Adrenal gland (tissue), 12 donors: ENCODE measurements around the gene C3. TPM values are rescaled to one million over a fixed set of nuclear protein-coding genes. Genes with fewer than 3 reads are reported as not detected.
"Not testable (repeated sequence)": the region's sequence is repeated elsewhere in the genome, so short reads cannot be mapped to it uniquely, and the experiment has no call there.

Experiments used
- DNase-seq, 7 donors: peaks; one replicate each; pipeline ENCODE4 v3.0.0-alpha.2; 2019 to 2020
- H3K27ac ChIP-seq, 5 donors: fragments of 200-600 bp; sonication (generic) in 4 of 5; 1 replicate in 3 of 5; 2 replicates in 2 of 5; pipeline versions ENCODE4 v1.5.1 to v1.8.0; 2016 to 2020; ENCODE audit warnings: mild to moderate bottlenecking in 1 of 5
- H3K27me3 ChIP-seq: fragments of 200-600 bp; 2 replicates; pipeline ENCODE4 v1.8.0; 2021
- H3K36me3 ChIP-seq, 2 donors: fragments of 200-600 bp; replicated peaks in 1 of 2; 1 replicate in 1 of 2; 2 replicates in 1 of 2; pipeline versions ENCODE4 v1.5.1 to v1.8.0; 2018 to 2022
- H3K4me1 ChIP-seq, 2 donors: fragments of 200-600 bp; replicated peaks in 1 of 2; 1 replicate in 1 of 2; 2 replicates in 1 of 2; pipeline versions ENCODE4 v1.5.1 to v1.8.0; 2018 to 2021
- H3K4me3 ChIP-seq, 4 donors: fragments of 200-600 bp; sonication (generic) in 3 of 4; one replicate each; pipeline ENCODE4 v1.5.1; 2016 to 2018
- H3K9me3 ChIP-seq, 3 donors: fragments of 200-600 bp; sonication (generic) in 1 of 3; replicated peaks in 1 of 3; 1 replicate in 2 of 3; 2 replicates in 1 of 3; pipeline versions ENCODE4 v1.5.1 to v1.8.0; 2016 to 2021
- POLR2A ChIP-seq, 2 donors: fragments of 450-650 bp; IDR thresholded peaks; one replicate each; pipeline ENCODE4 v1.6.1; 2017; ENCODE audit warnings: antibody characterized with exemption in 2 of 2, mild to moderate bottlenecking in 2 of 2, moderate library complexity in 1 of 2
- WGBS, 4 donors: extraction: QIAGEN DNeasy Blood & Tissue Kit in 2 of 4; methylation state at CpG; one replicate each; pipeline versions ENCODE4 v1.1.5 to v1.1.7; 2013 to 2017; 5-methylcytosine and 5-hydroxymethylcytosine counted together
- intact Hi-C, 2 donors: fragments of 100-400 bp; cut with DNase I; formaldehyde crosslinking; loops; one replicate each; pipeline versions ENCODE4 v1.14.1 to v1.15.0; 2022 to 2023
- polyA plus RNA-seq, 3 donors: library from polyadenylated mRNA; stranded (reverse); fragments of 200-250 nt in 2 of 3; fragments of 350-450 nt in 1 of 3; fragmentation: Illumina TruSeq in 1 of 3; extraction: RNeasy Lipid Tissue Mini Kit (QIAGEN cat#74804) in 1 of 3; gene quantifications; one replicate each; pipeline ENCODE4 v1.2.3, GENCODE V29; 2013 to 2014
- total RNA-seq, 9 donors: library from RNA; depleted of rRNA in 4 of 9; stranded (reverse); fragments of >200 nt in 4 of 9; fragments of 120-200 nt in 1 of 9; fragmentation: NEBNext Ultra II Directional in 1 of 9; extraction: Animal tissue kit (Norgen Biotek cat#: 25700) in 1 of 9; gene quantifications; one replicate each; pipeline versions ENCODE4 v1.1.0 to v1.2.4, GENCODE V29; 2013 to 2023
- TF ChIP-seq, protein P1 (sequence below), 6 experiments: fragments of 450-650 bp in 4 of 6; fragments of 200-600 bp in 2 of 6; sonication (generic) in 1 of 6; IDR thresholded peaks; 1 replicate in 5 of 6; 2 replicates in 1 of 6; pipeline versions ENCODE4 v1.5.1 to v1.8.0; 2016 to 2021; ENCODE audit warnings: antibody characterized with exemption in 6 of 6, mild to moderate bottlenecking in 2 of 6, moderate library complexity in 1 of 6
- donor health status: healthy with polysubstance abuse.
- donor health status: Bipolar disorder and iron deficiency.
- donor health status: DM: yes; HTN: yes; CAD: no.
- donor health status: DM: no; HTN: no; CAD: no.
- donor health status: DM: no; HTN: no; CAD: no.
- donor health status: DM: yes; HTN: yes; CAD: no.

Gene C3
- total and polyA plus RNA-seq, 12 donors = 2.4 to 5,179 (median 2,192) TPM

DNA sequence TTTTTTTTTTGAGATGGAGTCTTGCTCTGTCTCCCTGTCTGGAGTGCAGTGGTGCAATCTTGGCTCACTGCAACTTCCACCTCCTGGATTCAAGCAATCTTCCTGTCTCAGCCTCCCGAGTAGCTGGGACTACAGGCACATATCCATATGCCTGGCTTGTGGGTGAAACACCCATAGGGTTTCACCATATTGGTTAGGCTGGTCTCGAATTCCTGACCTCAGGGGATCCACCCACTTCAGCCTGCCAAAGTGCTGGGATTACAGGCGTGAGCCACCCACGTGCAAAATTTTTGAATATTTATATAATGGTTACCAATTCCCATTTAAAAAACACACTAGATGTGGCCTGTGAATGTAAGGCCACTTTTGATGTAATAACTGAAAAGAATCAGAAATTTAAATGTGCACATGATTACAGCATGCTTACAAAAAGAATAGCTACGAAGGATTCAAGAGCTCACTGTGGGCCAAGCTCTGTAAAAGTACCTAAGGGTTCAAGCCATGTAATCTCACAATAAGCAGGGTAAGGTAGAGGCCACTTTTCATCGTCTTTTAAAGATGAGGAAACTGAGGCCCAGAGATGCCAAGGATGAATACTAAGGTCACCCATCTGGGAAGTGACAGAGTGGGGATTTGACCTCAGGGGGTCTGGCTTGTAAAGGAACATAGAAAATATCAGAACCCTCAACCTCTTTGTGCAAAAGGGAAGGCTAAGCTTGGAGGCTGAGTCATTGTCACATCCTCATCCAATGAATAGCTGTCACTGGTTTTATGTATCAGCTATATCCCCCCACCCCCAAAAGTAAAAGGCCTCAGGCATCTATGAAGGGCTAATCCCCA lies 68.3 kb downstream of the C3 start:
- H3K4me3 ChIP-seq = no peak overlapping the region

GRCh38 chr19:6649185-6649584 lies 71.3 kb downstream of the C3 start:
- WGBS, 4 donors = 47 to 57% (median 55%) methylated on average over 2 of the region's 2 CpGs
- intact Hi-C loops = no loop called here

More for the DNA sequence above, 68.3 kb downstream of the C3 start:
- Histone ChIP-seq H3K9me3 (no peaks in the 10 kb centered on the region), H3K27me3 (no peaks in the 10 kb centered on the region), H3K4me1 (no peaks in the 10 kb centered on the region), H3K27ac (no peak overlapping the region), H3K36me3 (no peaks in the 10 kb centered on the region)
- no peak for DNase-seq
- intact Hi-C loops = no loop called here
- 64 to 84% (median 69%) methylated on average over 6 of the region's 6 CpGs for WGBS, 4 donors
- no peak for TF ChIP-seq POLR2A (IDR thresholded peaks at IDR 0.05)
- TF ChIP-seq, protein P1, sequence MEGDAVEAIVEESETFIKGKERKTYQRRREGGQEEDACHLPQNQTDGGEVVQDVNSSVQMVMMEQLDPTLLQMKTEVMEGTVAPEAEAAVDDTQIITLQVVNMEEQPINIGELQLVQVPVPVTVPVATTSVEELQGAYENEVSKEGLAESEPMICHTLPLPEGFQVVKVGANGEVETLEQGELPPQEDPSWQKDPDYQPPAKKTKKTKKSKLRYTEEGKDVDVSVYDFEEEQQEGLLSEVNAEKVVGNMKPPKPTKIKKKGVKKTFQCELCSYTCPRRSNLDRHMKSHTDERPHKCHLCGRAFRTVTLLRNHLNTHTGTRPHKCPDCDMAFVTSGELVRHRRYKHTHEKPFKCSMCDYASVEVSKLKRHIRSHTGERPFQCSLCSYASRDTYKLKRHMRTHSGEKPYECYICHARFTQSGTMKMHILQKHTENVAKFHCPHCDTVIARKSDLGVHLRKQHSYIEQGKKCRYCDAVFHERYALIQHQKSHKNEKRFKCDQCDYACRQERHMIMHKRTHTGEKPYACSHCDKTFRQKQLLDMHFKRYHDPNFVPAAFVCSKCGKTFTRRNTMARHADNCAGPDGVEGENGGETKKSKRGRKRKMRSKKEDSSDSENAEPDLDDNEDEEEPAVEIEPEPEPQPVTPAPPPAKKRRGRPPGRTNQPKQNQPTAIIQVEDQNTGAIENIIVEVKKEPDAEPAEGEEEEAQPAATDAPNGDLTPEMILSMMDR (IDR thresholded peaks at IDR 0.05) = no peak

DNA sequence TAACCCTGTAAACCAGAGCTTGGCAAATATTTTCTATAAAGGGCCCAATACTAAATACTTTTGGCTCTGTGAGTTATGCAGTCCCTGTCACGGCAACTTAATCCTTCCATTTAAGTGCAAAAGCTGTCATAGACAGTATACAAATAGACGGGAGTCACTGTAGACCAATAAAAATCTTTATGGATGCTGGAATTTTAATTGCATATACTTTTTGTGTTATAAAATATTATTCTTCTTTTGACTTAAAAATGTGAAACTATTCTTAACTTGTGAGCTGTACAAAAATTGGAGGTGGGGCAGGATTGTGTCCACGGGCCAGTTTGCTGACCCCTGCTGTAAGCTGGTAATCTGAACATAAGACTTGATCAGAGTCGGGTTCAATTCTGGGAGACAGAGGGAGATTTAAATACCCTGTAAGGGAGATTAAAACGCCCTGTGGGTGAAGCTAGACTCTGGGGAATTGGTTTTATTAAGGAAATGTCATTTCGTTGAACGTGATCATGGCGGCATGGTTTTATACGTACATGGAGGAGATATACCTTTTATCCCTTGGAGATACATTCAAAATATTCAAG lies 72.2 kb downstream of the C3 start:
- H3K36me3 ChIP-seq = no peaks in the 10 kb centered on the region
- intact Hi-C loops = no loop called here
- H3K27me3 ChIP-seq = peaks cover 14% of the 10 kb centered on the region
- H3K4me3 ChIP-seq = no peak overlapping the region
- no peak overlapping the region for H3K27ac ChIP-seq
- no peak for DNase-seq
- WGBS, 4 donors = 80 to 88% (median 82%) methylated on average over 9 of the region's 9 CpGs
- no peaks in the 10 kb centered on the region for H3K9me3 ChIP-seq
- TF ChIP-seq POLR2A (IDR thresholded peaks at IDR 0.05) = no peak
- TF ChIP-seq, protein P1 (IDR thresholded peaks at IDR 0.05) = no peak
- no peaks in the 10 kb centered on the region for H3K4me1 ChIP-seq

More at GRCh38 chr19:6649185-6649584, 71.3 kb downstream of the C3 start:
- no peaks in the 10 kb centered on the region for H3K4me1 ChIP-seq
- no peak overlapping the region for H3K4me3 ChIP-seq
- H3K9me3 ChIP-seq = no peaks in the 10 kb centered on the region
- peaks cover 8% of the 10 kb centered on the region for H3K27me3 ChIP-seq
- no peak for DNase-seq
- no peaks in the 10 kb centered on the region for H3K36me3 ChIP-seq
- TF ChIP-seq POLR2A (IDR thresholded peaks at IDR 0.05) = no peak
- TF ChIP-seq, protein P1 (IDR thresholded peaks at IDR 0.05) = no peak
- no peak overlapping the region for H3K27ac ChIP-seq

DNA sequence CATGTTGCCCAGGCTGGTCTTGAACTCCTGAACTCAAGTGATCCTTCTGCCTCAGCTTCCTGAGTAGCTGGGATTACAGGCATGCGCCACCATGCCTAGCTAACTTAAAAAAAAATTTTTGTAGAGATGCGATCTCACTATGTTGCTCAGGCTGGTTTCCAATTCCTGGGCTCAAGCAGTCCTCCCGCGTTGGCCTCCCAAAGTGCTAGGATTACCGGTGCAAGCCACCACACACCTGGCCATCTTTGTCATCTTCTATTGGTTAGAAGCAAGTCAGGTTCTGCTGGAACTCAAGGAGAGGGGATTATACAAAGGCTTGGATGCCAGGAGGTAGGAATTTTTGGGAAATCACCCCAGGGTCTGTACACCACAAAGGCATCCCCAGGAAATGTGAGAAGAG lies 75.7 kb downstream of the C3 start:
- TF ChIP-seq, protein P1 (IDR thresholded peaks at IDR 0.05) = no peak
- TF ChIP-seq POLR2A (IDR thresholded peaks at IDR 0.05) = no peak
- H3K27ac ChIP-seq = no peak overlapping the region
- no peak for DNase-seq
- H3K4me1 ChIP-seq = no peaks in the 10 kb centered on the region
- H3K9me3 ChIP-seq = no peaks in the 10 kb centered on the region
- no peak overlapping the region for H3K4me3 ChIP-seq
- intact Hi-C loops = no loop called here
- no peaks in the 10 kb centered on the region for H3K36me3 ChIP-seq
- WGBS, 4 donors = 76 to 92% (median 82%) methylated on average over 5 of the region's 5 CpGs
- H3K27me3 ChIP-seq = peaks cover 14% of the 10 kb centered on the region

DNA sequence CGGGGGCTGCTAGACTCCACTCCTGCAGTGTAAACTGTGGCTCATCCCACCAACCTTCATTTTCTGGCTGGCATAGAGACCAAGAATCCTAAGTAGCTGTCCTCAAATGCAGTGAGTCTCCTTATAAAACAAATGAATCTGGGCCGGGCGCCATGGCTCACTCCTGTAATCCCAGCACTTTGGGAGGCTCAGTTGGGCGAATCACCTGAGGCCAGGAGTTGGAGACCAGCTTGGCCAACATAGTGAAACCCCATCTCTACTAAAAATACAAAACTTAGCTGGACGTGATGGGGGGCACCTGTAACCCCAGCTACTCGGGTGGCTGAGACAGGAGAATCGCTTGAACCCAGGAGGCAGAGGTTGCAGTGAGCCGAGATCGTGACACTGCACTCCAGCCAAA lies 80.1 kb downstream of the C3 start:
- H3K27me3 ChIP-seq, H3K36me3 ChIP-seq, H3K27ac ChIP-seq, intact Hi-C loops, H3K9me3 ChIP-seq, DNase-seq, H3K4me1 ChIP-seq, H3K4me3 ChIP-seq: not testable (repeated sequence)
- 82 to 92% (median 87%) methylated on average over 9 of the region's 9 CpGs for WGBS, 4 donors
